Progenitor cell of endocrine pancreas (in vitro differentiated cells): ENCODE data around the gene CDH8. TPM values are rescaled to one million over a fixed set of nuclear protein-coding genes. Genes with fewer than 3 reads are reported as not detected.

Experiments
- DNase-seq: peaks from one replicate; pipeline ENCODE4 v3.0.0; 2021; ENCODE audit warnings: low spot score; ENCODE audit not compliant: unreplicated experiment
- H3K27ac Mint-ChIP-seq: 2 replicates; pipeline ENCODE4 v1.8.0; 2021; ENCODE audit warnings: mild to moderate bottlenecking, moderate library complexity, mixed read lengths
- H3K27me3 Mint-ChIP-seq: 2 replicates; pipeline ENCODE4 v1.8.0; 2021; ENCODE audit warnings: mixed read lengths
- H3K36me3 Mint-ChIP-seq: 2 replicates; pipeline ENCODE4 v1.8.0; 2022; ENCODE audit warnings: mixed read lengths; ENCODE audit not compliant: insufficient read depth
- H3K4me1 Mint-ChIP-seq: 2 replicates; pipeline ENCODE4 v1.8.0; 2021; ENCODE audit warnings: low read depth, mixed read lengths
- H3K4me3 Mint-ChIP-seq: 2 replicates; pipeline ENCODE4 v1.8.0; 2021; ENCODE audit warnings: low read depth, mild to moderate bottlenecking, moderate library complexity, mixed read lengths
- H3K9me3 Mint-ChIP-seq: 2 replicates; pipeline ENCODE4 v1.8.0; 2021; ENCODE audit warnings: low read depth, mixed read lengths
- total RNA-seq: library from RNA; stranded (reverse); gene quantifications from 2 replicates; pipeline ENCODE4 v1.2.1, GENCODE V29; 2021
- TF ChIP-seq, protein P1 (sequence below): fragments of 200-600 bp; sonication (generic); IDR thresholded peaks from one replicate; pipeline ENCODE4 v1.5.0; 2021; ENCODE audit warnings: antibody characterized with exemption, mild to moderate bottlenecking; ENCODE audit not compliant: unreplicated experiment

The CDH8 gene
- total RNA-seq, 1 donor from 2014 or later: 3.1 TPM

DNA sequence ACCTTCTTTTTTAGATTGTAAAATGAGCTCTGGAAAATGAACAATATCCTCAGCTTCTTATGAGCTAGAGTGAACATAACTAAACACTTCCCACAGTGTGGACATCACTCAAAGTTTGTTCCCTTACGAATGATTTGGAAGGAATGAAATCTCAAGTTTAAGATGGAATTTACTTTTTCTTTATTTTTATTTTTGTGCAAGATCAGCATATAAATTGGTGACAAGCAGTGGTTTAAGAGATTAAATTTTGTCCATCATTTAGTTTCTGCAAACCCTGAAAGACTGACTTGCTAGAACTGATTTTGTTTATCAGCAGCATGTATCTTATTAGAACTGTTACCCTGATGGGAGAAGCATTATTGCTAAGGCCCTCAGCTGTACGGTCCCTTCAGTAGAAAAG is 420.1 kb downstream of the CDH8 start:
- no peak for DNase-seq
- Mint-ChIP-seq H3K4me1 (no peaks in the 10 kb centered on the region), H3K36me3 (no peaks in the 10 kb centered on the region), H3K4me3 (no peak overlapping the region), H3K27me3 (no peaks in the 10 kb centered on the region), H3K27ac (no peak overlapping the region), H3K9me3 (no peaks in the 10 kb centered on the region)
- TF ChIP-seq, protein P1, sequence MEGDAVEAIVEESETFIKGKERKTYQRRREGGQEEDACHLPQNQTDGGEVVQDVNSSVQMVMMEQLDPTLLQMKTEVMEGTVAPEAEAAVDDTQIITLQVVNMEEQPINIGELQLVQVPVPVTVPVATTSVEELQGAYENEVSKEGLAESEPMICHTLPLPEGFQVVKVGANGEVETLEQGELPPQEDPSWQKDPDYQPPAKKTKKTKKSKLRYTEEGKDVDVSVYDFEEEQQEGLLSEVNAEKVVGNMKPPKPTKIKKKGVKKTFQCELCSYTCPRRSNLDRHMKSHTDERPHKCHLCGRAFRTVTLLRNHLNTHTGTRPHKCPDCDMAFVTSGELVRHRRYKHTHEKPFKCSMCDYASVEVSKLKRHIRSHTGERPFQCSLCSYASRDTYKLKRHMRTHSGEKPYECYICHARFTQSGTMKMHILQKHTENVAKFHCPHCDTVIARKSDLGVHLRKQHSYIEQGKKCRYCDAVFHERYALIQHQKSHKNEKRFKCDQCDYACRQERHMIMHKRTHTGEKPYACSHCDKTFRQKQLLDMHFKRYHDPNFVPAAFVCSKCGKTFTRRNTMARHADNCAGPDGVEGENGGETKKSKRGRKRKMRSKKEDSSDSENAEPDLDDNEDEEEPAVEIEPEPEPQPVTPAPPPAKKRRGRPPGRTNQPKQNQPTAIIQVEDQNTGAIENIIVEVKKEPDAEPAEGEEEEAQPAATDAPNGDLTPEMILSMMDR: no peak

DNA sequence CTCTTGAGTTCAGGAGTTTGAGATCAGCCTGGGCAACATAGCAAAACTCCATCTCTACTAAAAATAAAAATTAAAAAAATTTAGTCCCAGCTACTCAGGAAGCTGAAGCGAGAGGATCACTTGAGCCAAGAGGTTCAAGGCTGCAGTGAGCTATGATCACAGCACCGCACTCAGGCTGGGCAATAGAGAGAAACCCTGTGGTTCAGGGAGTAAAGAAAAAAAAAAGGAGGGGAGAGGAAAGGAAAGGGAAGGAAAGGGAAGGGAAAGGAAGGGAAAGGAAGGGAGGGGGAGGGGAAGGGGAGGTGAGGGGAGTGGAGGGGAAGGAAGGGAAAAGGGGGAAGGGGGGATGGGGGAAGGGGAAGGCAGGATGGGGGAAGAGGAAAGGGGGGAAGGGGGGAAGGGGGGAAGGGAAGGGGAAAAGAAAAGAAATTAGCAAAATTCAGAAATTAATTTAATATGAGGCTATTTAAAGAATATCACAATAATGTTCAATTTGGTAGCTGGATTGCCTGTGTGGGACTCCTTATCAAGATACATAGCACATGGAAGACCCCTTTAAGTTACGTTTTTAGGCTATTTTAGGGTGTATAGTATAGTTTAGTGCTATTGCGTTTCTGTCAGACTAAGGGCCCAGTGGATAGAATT is 424.3 kb downstream of the CDH8 start:
- Mint-ChIP-seq H3K27ac (no peak overlapping the region), H3K4me1 (no peaks in the 10 kb centered on the region), H3K27me3 (no peaks in the 10 kb centered on the region), H3K9me3 (no peaks in the 10 kb centered on the region), H3K36me3 (no peaks in the 10 kb centered on the region), H3K4me3 (no peak overlapping the region)
- TF ChIP-seq, protein P1: no peak
- DNase-seq: no peak

GRCh38 chr16:61606581-61606980 is 429.7 kb downstream of the CDH8 start:
- Mint-ChIP-seq H3K27me3 (no peaks in the 10 kb centered on the region), H3K4me3 (no peak overlapping the region)

More at GRCh38 chr16:61606581-61606980, 429.7 kb downstream of the CDH8 start:
- no peak for DNase-seq
- Mint-ChIP-seq H3K36me3 (no peaks in the 10 kb centered on the region), H3K9me3 (no peaks in the 10 kb centered on the region), H3K27ac (no peak overlapping the region), H3K4me1 (no peaks in the 10 kb centered on the region)
- TF ChIP-seq, protein P1: no peak
